HCT116 (cell line): ENCODE data around the gene GLP2R. TPM values are rescaled to one million over a fixed set of nuclear protein-coding genes. Genes with fewer than 3 reads are reported as not detected.

Experiments used
- ATAC-seq: fragments of 200-7000 bp; cut with Tn5 transposase; 2 replicates; pipeline ENCODE4 v1.9.1; 2020; ENCODE audit warnings: mild to moderate bottlenecking, moderate library complexity
- BruUV-seq: library from RNA; stranded (reverse); fragments of 400-500 nt; replicated peaks from 2 replicates; lab custom pipeline; 2021; lab: Mats Ljungman, UMichigan
- CTCF ChIA-PET: fragments of 300-600 bp; sonication (Branson Sonifier 250); formaldehyde crosslinking; loops from one replicate; lab custom pipeline; 2021; ENCODE audit warnings: antibody characterized with exemption; lab: Charles Lee
- POLR2A ChIA-PET: fragments of 300-600, 350-600 bp; sonication (Branson Sonifier 250); formaldehyde crosslinking; loops from one replicate; lab custom pipeline; 2021; ENCODE audit warnings: antibody characterized with exemption; lab: Charles Lee
- RAD21 ChIA-PET, 2 experiments: fragments of 300-600 bp; sonication (Branson Sonifier 250); formaldehyde crosslinking; loops; one replicate each; lab custom pipeline; 2023; ENCODE audit warnings: low total read pairs in 2 of 2; ENCODE audit not compliant: uncharacterized antibody in 2 of 2, unreplicated experiment in 2 of 2, low non-redundant PET in 1 of 2; lab: Charles Lee
- DNase-seq: peaks from one replicate; pipeline ENCODE4 v3.0.0-alpha.2; 2010; ENCODE audit warnings: low read depth, low spot score
- H2AFZ ChIP-seq: fragments of 200-600 bp; shearing (Covaris generic), sonication (generic); 2 replicates; pipeline ENCODE4 v1.6.1; 2017; ENCODE audit warnings: low read depth, mixed run types, mixed read lengths, antibody characterized with exemption, low read length; ENCODE audit not compliant: poor library complexity, severe bottlenecking
- H3K27ac ChIP-seq: 2 replicates; pipeline ENCODE4 v1.5.1; 2012; ENCODE audit warnings: low read depth, low read length
- H3K27me3 ChIP-seq: fragments of 200-600 bp; sonication (generic); 2 replicates; pipeline ENCODE4 v1.6.1; 2016; ENCODE audit warnings: mixed run types, low read length, mixed read lengths; ENCODE audit not compliant: insufficient read depth
- H3K36me3 ChIP-seq, 2 experiments: fragments of 200-500 bp in 1 of 2; fragments of 200-600 bp in 1 of 2; sonication (Bioruptor generic) in 1 of 2; sonication (generic) in 1 of 2; 2 replicates each; pipeline versions ENCODE4 v1.5.1 to v1.6.1; 2014 to 2016; ENCODE audit warnings: low read length in 2 of 2, inconsistent platforms in 1 of 2, mixed read lengths in 1 of 2, mixed run types in 1 of 2; ENCODE audit not compliant: insufficient read depth in 2 of 2, control insufficient read depth in 1 of 2
- H3K4me1 ChIP-seq, 2 experiments: fragments of 200-600 bp in 1 of 2; sonication (generic) in 1 of 2; 2 replicates each; pipeline versions ENCODE4 v1.5.1 to v1.6.1; 2012 to 2017; ENCODE audit warnings: low read length in 2 of 2, inconsistent platforms in 1 of 2, mild to moderate bottlenecking in 1 of 2, mixed read lengths in 1 of 2, mixed run types in 1 of 2, moderate library complexity in 1 of 2; ENCODE audit not compliant: insufficient read depth in 2 of 2, control insufficient read depth in 1 of 2
- H3K4me2 ChIP-seq: fragments of 200-600 bp; sonication (generic); 2 replicates; pipeline ENCODE4 v1.6.1; 2017; ENCODE audit warnings: mixed run types, low read length, mixed read lengths
- H3K4me3 ChIP-seq, 2 experiments: fragments of 200-600 bp in 1 of 2; sonication (generic) in 1 of 2; replicated peaks in 1 of 2; 2 replicates each; pipeline ENCODE4 v1.5.1; 2011 to 2016; ENCODE audit warnings: low read length in 2 of 2, control low read depth in 1 of 2, low read depth in 1 of 2, mild to moderate bottlenecking in 1 of 2, mixed read lengths in 1 of 2, mixed run types in 1 of 2
- H3K79me2 ChIP-seq: fragments of 200-600 bp; sonication (generic); 2 replicates; pipeline ENCODE4 v1.6.1; 2017; ENCODE audit warnings: mild to moderate bottlenecking, mixed run types, low read length, moderate library complexity, mixed read lengths; ENCODE audit not compliant: insufficient read depth
- H3K9ac ChIP-seq: fragments of 200-600 bp; sonication (generic); 2 replicates; pipeline ENCODE4 v1.6.1; 2016; ENCODE audit warnings: low read length, mixed read lengths
- H3K9me2 ChIP-seq: fragments of 200-600 bp; sonication (generic), shearing (Covaris generic); 2 replicates; pipeline ENCODE4 v1.6.1; 2017; ENCODE audit warnings: mixed run types, mild to moderate bottlenecking, moderate library complexity; ENCODE audit not compliant: insufficient read depth
- H3K9me3 ChIP-seq, 2 experiments: fragments of 200-500 bp in 1 of 2; fragments of 200-600 bp in 1 of 2; sonication (Bioruptor generic) in 1 of 2; sonication (generic) in 1 of 2; 2 replicates each; pipeline ENCODE4 v1.6.1; 2014 to 2017; ENCODE audit warnings: low read length in 2 of 2, mixed read lengths in 2 of 2, inconsistent platforms in 1 of 2, low read depth in 1 of 2, mild to moderate bottlenecking in 1 of 2, mixed run types in 1 of 2, moderate library complexity in 1 of 2; ENCODE audit not compliant: control insufficient read depth in 1 of 2, insufficient read depth in 1 of 2
- H4K20me1 ChIP-seq: fragments of 200-600 bp; sonication (generic), shearing (Covaris generic); 2 replicates; pipeline ENCODE4 v1.6.1; 2017; ENCODE audit warnings: mixed run types, mild to moderate bottlenecking, moderate library complexity; ENCODE audit not compliant: insufficient read depth
- ATF3 ChIP-seq: IDR thresholded peaks from 2 replicates; pipeline ENCODE4 v1.6.1; 2012
- CBX3 ChIP-seq: IDR thresholded peaks from 2 replicates; pipeline ENCODE4 v1.6.1; 2012; ENCODE audit warnings: low read depth
- CTCF ChIP-seq, 3 experiments: fragments of 200-600 bp in 1 of 3; sonication (generic) in 1 of 3; IDR thresholded peaks in 2 of 3; conservative IDR thresholded peaks in 1 of 3; 2 replicates each; pipeline ENCODE4 v1.5.1; 2012 to 2017; ENCODE audit warnings: low read depth in 2 of 3, low read length in 2 of 3, antibody characterized with exemption in 1 of 3, borderline replicate concordance in 1 of 3, control low read depth in 1 of 3, mild to moderate bottlenecking in 1 of 3, mixed read lengths in 1 of 3, mixed run types in 1 of 3, moderate library complexity in 1 of 3; ENCODE audit not compliant: insufficient read depth in 1 of 3
- EGR1 ChIP-seq: IDR thresholded peaks from 2 replicates; pipeline ENCODE4 v1.6.1; 2012; ENCODE audit warnings: low read depth
- EZH2 ChIP-seq: fragments of 200-600 bp; sonication (generic); IDR thresholded peaks from 2 replicates; pipeline ENCODE4 v1.6.1; 2017; ENCODE audit warnings: antibody characterized with exemption, mixed run types
- POLR2AphosphoS5 ChIP-seq: IDR thresholded peaks from 2 replicates; pipeline ENCODE4 v1.6.1; 2011; ENCODE audit warnings: mild to moderate bottlenecking, low read depth, low read length, moderate library complexity
- RAD21 ChIP-seq: IDR thresholded peaks from 2 replicates; pipeline ENCODE4 v1.6.1; 2012; ENCODE audit warnings: low read depth, mild to moderate bottlenecking
- REST ChIP-seq: IDR thresholded peaks from 2 replicates; pipeline ENCODE4 v1.6.1; 2012; ENCODE audit warnings: low read depth
- SIN3A ChIP-seq: IDR thresholded peaks from 2 replicates; pipeline ENCODE4 v1.6.1; 2012; ENCODE audit warnings: low read depth
- SP1 ChIP-seq: IDR thresholded peaks from 2 replicates; pipeline ENCODE4 v1.6.1; 2012; ENCODE audit warnings: low read depth
- SRF ChIP-seq: IDR thresholded peaks from 2 replicates; pipeline ENCODE4 v1.6.1; 2012; ENCODE audit warnings: low read depth
- YY1 ChIP-seq: IDR thresholded peaks from 2 replicates; pipeline ENCODE4 v1.6.1; 2011; ENCODE audit warnings: low read length, low read depth, moderate library complexity, mild to moderate bottlenecking; ENCODE audit not compliant: insufficient replicate concordance; ENCODE audit errors: extremely low read depth
- intact Hi-C: fragments of 100-400 bp; cut with micrococcal nuclease; formaldehyde crosslinking; loops from 2 replicates; pipeline ENCODE4 v1.10.0; 2022
- total RNA-seq: library from RNA; stranded (reverse); gene quantifications from one replicate; pipeline ENCODE4 v1.2.1, GENCODE V29; 2021; ENCODE audit not compliant: unreplicated experiment

Gene GLP2R
- total RNA-seq, 1 experiment from 2014 or later = not detected

GRCh38 chr17:9817086-9817485 lies 8.6 kb upstream of the GLP2R start:
- peak; percentile 74 for TF ChIP-seq SP1
- no peak for TF ChIP-seq RAD21
- TF ChIP-seq CTCF (IDR thresholded peaks at IDR 0.05 in 2 of 3, conservative IDR thresholded peaks at IDR 0.05 in 1 of 3; ENCODE audit: borderline replicate concordance in 1 of 3, insufficient read depth in 1 of 3, low read depth in 2 of 3, low read length in 2 of 3) = no peak
- TF ChIP-seq, all 23 proteins: peak for 1
- ChIA-PET RAD21 (no interaction called here), POLR2A (no interaction called here), CTCF (no interaction called here)
- intact Hi-C loops = no loop called here
- peaks cover 3 to 12% of the 10 kb centered on the region in 2 experiments; a peak in 2 of 4 replicates for H3K4me1 ChIP-seq
- BruUV-seq = no TSS peak
- no peak overlapping the region for H3K4me3 ChIP-seq
- no peaks in the 10 kb centered on the region for H3K79me2 ChIP-seq
- no peak overlapping the region for H3K27ac ChIP-seq
- no peak overlapping the region for H2AFZ ChIP-seq
- H3K27me3 ChIP-seq = no peaks in the 10 kb centered on the region
- no peaks in the 10 kb centered on the region for H3K36me3 ChIP-seq
- H3K9me3 ChIP-seq = no peaks in the 10 kb centered on the region
- ATAC-seq (peak; percentile 83), DNase-seq (peak; percentile 61)
- no peaks in the 10 kb centered on the region for H4K20me1 ChIP-seq
- H3K9ac ChIP-seq = no peak overlapping the region
- no peaks in the 10 kb centered on the region for H3K9me2 ChIP-seq
- H3K4me2 ChIP-seq = no peak overlapping the region

- ATAC-seq = no peak
- Histone ChIP-seq H3K9me2 (no peaks in the 10 kb centered on the region), H3K27me3 (no peaks in the 10 kb centered on the region), H3K36me3 (no peaks in the 10 kb centered on the region), H3K79me2 (no peaks in the 10 kb centered on the region), H3K9ac (no peak overlapping the region)
- CTCF ChIA-PET = no interaction called here
- no peak for DNase-seq
- no peak for TF ChIP-seq POLR2AphosphoS5
- no peak for TF ChIP-seq EZH2
- TF ChIP-seq CBX3 = no peak
- TF ChIP-seq SRF = no peak
- no peak for TF ChIP-seq ATF3
- TF ChIP-seq EGR1 = no peak
- TF ChIP-seq REST = no peak
- TF ChIP-seq RAD21 = no peak
- no peak for TF ChIP-seq YY1
- no peak for TF ChIP-seq SIN3A
- TF ChIP-seq, all 23 proteins: peak for 0
- intact Hi-C loops = no loop called here
- Histone ChIP-seq H3K4me2 (no peak overlapping the region), H3K27ac (no peak overlapping the region), H3K4me1 (peaks cover 3 to 12% of the 10 kb centered on the region in 2 experiments; a peak in 2 of 4 replicates), H3K4me3 (no peak overlapping the region), H3K9me3 (no peaks in the 10 kb centered on the region), H4K20me1 (no peaks in the 10 kb centered on the region), H2AFZ (no peak overlapping the region)
- RAD21 ChIA-PET = interaction anchor here in 1 of 2 experiments (1.0 kb wide), 1 partner anchor 50 kb away, joined by 7 read pairs; no protein-coding TSS in a partner anchor
- no TSS peak for BruUV-seq
- POLR2A ChIA-PET = no interaction called here
These were observed 7.0 kb upstream of the GLP2R start for GRCh38 chr17:9818760-9819159.
